ENCODE results near the gene SAMD11.
A peak's percentile ranks its signal among the peaks of the same experiment; 100 is the strongest.

Gene SAMD11

GRCh38 chr1:962381-963300 lies 38.9 kb downstream of the SAMD11 start:
- DNase-seq (ENCODE audit: low read depth): no peak

DNA sequence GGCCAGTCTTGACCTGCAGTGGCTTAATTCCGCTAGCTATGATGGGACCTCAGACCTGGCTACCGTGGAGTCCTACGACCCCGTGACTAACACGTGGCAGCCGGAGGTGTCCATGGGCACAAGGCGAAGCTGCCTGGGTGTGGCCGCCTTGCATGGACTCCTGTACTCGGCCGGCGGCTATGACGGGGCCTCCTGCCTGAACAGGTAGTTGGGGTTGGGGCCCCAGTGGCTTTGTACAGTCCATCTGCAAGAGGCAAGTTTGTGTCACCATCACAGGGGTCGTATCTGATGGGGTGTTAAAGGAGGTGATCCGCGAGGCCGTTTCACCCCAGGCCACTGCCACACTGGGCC lies 39.6 kb downstream of the SAMD11 start:
- DNase-seq (ENCODE audit: low read depth): no peak

GRCh38 chr1:963746-964525 lies 40.2 kb downstream of the SAMD11 start:
- DNase-seq (ENCODE audit: low read depth): no peak

DNA sequence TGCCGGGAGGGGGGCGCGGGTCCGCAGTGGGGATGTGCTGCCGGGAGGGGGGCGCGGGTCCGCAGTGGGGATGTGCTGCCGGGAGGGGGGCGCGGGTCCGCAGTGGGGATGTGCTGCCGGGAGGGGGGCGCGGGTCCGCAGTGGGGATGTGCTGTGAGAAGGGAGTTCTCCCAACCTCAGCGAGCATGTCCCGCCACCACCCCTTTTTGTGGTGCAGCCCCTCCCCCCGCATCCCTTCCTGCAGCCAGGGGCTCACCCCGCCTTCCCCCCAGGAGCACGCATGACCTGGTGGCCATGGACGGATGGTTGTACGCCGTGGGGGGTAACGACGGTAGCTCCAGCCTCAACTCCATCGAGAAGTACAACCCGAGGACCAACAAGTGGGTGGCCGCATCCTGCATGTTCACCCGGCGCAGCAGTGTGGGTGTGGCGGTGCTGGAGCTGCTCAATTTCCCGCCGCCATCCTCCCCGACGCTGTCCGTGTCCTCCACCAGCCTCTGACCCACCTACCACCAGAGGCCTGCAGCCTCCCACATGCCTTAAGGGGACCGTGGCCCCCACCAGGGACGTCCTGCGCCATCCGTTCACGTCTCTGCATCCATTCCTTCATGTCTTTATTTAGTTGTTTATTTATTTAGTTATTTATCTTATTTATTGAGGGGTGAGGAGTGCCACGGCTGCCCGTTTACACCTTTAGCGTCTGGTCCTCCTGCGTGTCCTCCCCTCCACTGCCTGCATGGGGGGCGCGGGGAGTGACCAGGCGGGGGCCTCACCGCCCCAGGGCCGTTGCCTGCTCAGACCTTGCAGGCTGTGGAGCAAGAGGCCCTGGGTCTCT lies 41.2 kb downstream of the SAMD11 start:
- DNase-seq (ENCODE audit: low read depth): no peak

- no peak for DNase-seq (ENCODE audit: low read depth)
Observed at GRCh38 chr1:965526-966134, 41.9 kb downstream of the SAMD11 start.

DNA sequence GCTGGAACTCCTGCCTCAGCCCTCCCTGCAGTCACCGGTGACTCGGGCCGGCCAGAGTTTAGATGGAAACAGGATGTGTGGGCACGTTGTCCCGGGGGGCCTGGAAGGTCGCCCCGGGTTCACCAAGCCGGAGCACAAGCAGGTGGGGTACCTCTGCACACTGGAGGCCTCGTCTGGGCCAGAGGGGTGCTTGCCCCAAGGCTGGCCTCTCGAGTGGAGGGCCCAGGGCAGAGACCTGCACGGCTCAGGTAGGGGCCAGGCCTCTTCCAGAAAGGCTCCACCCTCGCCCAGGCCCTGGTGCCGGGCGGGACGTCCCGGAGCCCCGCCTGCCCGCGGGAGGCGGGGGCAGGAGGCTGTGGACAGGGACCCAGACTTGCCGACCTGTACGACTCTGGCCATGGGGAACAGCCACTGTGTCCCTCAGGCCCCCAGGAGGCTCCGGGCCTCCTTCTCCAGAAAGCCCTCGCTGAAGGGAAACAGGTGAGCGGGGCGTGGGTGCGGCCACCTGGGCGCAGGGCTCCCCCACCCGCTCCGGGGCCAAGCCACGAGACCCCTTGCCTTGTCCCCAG lies 42.5 kb downstream of the SAMD11 start, which contains the start of gene PLEKHN1:
TSS of gene PLEKHN1 (plus strand) at position 348 of the 569 bp plus-strand sequence. CDS start at position 398, 50 bp downstream.
- DNase-seq (ENCODE audit: low read depth): no peak

GRCh38 chr1:966704-967300 lies 43.1 kb downstream of the SAMD11 start:
- peak; percentile 46 for DNase-seq (ENCODE audit: low read depth)

GRCh38 chr1:967466-968343 lies 44.0 kb downstream of the SAMD11 start:
- no peak for DNase-seq (ENCODE audit: low read depth)

- no peak for DNase-seq (ENCODE audit: low read depth)
Observed at GRCh38 chr1:969260-969855, 45.6 kb downstream of the SAMD11 start.

DNA sequence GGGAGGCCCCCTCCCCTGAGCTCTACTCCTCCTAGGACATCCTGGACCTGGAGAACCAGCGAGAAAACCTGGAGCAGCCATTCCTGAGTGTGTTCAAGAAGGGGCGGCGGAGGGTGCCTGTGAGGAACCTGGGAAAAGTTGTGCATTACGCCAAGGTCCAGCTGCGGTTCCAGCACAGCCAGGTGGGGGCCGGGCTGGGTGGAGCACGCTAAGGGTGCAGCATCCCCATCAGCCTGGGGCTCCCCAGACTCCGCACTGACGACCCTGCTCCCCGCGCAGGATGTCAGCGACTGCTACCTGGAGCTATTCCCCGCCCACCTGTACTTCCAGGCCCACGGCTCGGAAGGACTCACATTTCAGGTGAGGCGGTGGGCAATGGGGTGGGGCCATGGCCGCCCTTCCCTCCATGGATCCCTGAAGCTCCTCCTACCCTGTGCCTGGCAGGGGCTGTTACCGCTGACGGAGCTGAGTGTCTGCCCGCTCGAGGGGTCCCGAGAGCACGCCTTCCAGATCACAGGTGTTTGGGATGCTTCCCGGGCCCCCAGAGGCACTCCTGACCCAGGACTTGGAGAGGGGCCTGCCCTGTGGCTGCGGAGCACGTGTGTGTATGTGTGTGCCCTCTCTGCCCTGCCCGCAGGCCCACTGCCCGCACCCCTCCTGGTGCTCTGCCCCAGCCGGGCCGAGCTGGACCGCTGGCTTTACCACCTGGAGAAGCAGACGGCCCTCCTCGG lies 46.7 kb downstream of the SAMD11 start:
- DNase-seq (ENCODE audit: low read depth): no peak

GRCh38 chr1:970973-971730 lies 47.4 kb downstream of the SAMD11 start:
- no peak for DNase-seq (ENCODE audit: low read depth)

DNA sequence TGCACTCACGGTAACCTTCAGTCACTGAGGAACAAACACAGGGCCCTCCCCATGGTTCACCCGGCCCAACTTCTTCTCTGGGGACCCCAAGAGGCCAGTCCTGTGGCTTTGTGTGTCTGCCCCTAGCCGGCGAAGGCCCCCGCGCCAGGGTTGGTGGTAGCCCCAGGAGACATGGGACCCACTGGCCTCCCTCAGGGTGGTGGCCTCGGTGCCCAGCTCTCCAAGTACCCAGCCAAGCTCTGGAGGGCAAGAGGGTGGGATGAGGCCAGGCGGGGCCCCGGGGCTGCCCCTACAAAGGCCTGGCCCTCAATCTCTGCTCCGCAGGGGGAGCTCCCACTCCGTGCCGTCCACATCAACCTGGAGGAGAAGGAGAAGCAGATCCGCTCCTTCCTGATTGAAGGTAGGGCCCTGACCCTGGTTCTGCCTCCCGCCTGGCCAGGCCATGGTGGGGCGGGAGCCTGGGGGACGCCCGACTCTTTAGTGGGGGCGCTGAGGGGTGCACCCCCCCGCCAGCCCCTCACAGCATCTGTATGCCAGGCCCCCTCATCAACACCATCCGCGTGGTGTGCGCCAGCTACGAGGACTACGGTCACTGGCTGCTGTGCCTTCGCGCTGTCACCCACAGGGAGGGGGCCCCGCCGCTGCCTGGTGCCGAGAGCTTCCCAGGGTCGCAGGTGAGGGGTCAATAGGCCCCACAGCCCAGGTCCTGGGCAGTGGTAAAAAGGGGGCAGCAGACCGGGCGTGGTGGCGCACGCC lies 48.2 kb downstream of the SAMD11 start:
- DNase-seq (ENCODE audit: low read depth): no peak

GRCh38 chr1:972726-973458 lies 49.2 kb downstream of the SAMD11 start:
- no peak for DNase-seq (ENCODE audit: low read depth)

DNA sequence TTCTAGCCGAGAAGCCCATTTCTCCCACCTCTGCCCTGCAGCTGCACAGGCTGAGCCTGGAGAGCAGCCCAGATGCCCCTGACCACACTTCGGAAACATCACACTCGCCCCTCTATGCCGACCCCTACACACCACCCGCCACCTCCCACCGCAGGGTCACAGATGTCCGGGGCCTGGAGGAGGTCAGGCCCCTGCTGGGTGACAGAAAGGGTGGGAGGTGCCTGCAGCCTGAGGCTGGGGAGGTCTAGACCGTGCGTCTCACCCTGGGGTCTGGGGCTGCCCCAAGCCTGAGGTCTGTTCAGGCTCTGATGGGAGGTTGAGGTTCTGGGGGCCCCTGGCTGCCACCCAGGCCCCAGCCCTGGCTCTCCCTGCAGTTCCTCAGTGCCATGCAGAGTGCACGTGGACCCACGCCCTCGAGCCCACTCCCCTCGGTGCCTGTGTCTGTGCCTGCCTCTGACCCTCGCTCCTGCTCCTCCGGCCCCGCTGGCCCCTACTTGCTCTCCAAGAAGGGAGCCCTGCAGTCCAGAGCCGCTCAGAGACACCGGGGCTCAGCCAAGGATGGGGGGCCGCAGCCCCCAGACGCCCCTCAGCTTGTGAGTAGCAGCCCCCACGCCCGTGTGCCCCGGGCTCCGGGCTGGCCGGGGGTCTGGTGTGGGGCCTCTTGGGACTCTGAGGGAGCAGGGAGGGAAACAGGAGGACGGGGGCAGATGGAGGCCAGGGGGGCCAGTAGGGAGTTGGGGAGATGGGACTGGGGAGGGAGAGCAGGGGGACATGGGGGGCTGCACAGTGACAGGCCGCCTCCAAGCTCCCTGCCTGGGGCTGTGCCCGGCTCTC lies 50.0 kb downstream of the SAMD11 start:
- no peak for DNase-seq (ENCODE audit: low read depth)

- no peak for DNase-seq (ENCODE audit: low read depth)
Observed at GRCh38 chr1:974293-974640, 50.5 kb downstream of the SAMD11 start.
